Suppressor macrophage treated with lipopolysaccharide for 4 hours (primary cell): Measurements from ENCODE around the gene DIRAS2.
"Not testable (repeated sequence)": the region's sequence is repeated elsewhere in the genome, so short reads cannot be mapped to it uniquely, and the experiment has no call there.

Experiments used
- DNase-seq: peaks from one replicate; pipeline ENCODE4 v3.0.0-alpha.2; 2020

The DIRAS2 gene, protein sequence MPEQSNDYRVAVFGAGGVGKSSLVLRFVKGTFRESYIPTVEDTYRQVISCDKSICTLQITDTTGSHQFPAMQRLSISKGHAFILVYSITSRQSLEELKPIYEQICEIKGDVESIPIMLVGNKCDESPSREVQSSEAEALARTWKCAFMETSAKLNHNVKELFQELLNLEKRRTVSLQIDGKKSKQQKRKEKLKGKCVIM

GRCh38 chr9:90642570-90643539, at the start of gene DIRAS2:
Gene DIRAS2, minus strand, starts transcription at chr9:90642824. Its CDS starts 28,997 bp downstream, at chr9:90613827.
- peak; percentile 47 for DNase-seq

- DNase-seq, result no peak
Observed at GRCh38 chr9:90684736-90685135, 42.1 kb upstream of the DIRAS2 start.

- no peak for DNase-seq
Observed at GRCh38 chr9:90684106-90684505, 41.5 kb upstream of the DIRAS2 start.

DNA sequence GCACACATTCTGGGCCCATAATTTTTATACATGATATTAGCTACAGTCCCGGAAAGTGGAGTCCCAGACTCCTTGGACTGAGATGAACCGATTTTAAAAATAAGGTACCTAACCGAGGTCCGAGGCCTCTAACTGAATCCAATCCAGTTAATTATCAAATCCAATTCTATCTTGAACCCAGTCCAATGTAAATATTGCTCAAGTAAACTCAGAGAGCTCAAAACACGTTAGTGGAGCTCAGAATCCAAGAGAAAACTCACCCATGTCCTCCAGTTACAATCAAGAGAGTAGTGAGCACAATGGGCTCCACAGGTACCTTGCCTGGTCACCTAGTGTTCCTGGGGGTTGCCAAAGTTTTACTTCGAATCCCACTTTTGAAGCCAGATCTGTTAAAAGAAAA, 37.9 kb upstream of the DIRAS2 start:
- no peak for DNase-seq

DNA sequence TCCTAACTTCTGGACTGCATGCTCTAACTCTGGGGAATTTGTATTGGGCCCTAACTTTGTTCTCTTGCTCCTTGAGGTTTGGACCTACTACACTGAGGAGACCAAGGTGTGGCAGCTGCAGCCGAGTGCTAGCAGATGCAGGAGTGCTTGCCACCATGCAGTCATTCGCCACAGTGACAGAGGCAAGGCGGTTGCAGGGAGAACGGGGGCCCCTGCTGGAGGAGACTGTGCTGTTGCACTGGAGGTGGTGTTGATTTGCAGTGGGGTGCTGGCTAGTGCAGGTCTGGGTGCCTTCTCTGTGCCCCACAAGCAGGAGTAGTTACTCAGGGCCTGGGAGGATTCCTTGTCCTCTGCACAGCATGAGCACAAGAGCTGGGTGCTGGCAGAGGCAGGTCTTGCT, 22.4 kb upstream of the DIRAS2 start:
- no peak for DNase-seq

GRCh38 chr9:90659650-90660364, 17.2 kb upstream of the DIRAS2 start:
- peak; percentile 23 for DNase-seq

GRCh38 chr9:90658783-90659182, 16.2 kb upstream of the DIRAS2 start:
- DNase-seq, result no peak

DNA sequence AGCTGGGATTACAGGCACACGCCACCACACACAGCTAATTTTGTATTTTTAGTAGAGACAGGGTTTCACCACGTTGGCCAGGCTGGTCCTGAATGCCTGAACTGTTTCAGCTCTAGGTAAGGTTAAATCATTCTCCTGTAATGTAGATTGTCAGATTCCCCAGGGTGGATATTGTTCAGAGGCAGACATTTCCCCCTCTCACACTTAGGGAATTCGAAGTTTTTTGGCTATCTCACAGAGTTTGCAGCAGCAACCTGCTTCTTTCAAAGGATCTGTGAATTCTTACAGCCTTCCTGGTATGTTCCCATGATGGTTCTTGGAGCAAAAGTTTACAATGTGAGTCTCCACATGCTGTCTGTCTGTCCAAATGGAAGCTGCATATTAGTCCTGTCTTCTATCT, 15.6 kb upstream of the DIRAS2 start:
- no peak for DNase-seq

- not testable (repeated sequence) for DNase-seq
Observed at GRCh38 chr9:90656876-90657275, 14.3 kb upstream of the DIRAS2 start.

- DNase-seq, result no peak
Observed at GRCh38 chr9:90651246-90651645, 8.6 kb upstream of the DIRAS2 start.

DNA sequence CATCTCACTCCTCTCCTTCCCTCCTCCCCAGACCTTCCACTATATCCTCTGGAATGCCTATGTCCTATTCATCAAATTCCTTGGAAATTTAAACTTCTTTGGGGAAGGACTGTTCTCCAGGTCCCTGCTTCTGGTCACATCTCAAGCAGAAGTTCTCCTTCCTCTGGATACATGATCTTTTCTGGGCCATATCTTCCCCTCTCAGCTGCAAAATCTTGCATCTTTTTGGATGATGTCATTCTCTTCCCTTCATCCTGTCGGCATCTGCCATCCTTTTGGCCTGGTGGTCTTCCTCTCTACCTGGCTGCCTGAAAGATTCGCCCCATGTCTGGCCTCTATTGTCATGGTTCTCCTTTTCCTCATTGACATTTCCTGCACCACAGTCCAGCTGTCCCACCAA, 5.2 kb upstream of the DIRAS2 start:
- DNase-seq, result no peak

DNA sequence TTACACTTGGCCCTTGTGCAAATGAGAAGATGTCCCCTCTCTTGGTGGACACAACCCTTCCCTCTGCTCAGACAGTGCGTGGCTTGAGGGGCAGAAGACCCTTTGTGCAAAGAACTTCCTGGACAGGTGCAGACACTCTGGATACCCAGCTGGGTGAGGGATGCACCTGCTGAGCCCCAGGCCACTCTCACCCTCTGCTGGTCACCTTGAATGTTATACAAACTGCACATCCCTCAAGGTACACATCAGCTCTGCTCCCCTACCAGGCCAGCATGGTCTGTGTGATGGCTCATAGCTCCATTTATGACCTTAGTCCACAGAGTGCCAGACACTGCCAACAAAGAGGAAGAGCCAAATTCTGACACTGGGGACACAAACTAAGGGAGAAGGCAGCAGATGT, 3.1 kb upstream of the DIRAS2 start:
- no peak for DNase-seq

DNA sequence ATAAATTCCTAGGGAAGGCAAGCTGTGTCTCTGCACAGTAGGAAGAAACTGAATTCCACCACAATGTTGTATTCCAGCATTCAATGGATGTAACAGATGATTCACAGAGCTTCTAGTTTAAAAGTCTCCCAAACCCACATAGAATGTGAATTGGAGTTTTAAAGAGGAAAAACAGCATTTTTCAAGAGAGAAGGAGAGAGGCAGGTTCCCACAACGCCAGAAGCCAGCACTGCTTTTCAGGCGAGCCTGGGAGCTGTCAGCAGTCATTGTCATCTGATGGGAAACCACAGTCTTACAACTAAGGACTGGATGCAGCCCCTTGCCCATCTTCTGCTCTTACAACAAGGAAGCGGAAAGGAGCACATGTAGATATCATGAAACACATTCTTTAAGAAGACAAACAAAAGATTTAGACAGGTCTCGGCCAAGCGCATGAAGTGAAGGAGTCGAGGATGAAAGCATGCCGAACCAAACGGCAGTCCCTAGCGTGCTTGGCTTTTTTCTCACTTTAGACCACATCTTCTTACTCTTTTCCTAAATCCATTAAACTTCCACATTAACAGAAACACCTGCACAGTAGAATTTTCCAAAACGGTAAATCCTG, 638 bp downstream of the DIRAS2 start:
- no peak for DNase-seq

DNA sequence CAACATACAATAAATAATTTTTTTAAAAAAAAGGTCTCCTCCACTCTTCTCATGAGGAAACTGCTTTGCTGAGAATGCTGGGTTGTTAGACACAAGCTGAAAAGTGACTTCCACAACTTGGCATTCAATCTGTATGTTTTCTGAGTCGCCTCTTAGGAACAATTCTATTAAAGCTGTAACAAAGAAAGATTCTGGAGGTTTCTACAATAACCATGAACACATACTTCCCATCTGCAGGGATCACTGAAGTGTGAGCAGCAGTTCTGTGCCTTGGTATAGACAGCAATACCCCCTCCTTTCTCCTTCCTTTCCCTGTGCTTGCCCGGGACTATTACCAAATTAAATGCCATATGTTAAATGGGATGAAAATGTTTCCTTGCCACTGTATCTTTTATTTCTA, 1.5 kb downstream of the DIRAS2 start:
- no peak for DNase-seq

DNA sequence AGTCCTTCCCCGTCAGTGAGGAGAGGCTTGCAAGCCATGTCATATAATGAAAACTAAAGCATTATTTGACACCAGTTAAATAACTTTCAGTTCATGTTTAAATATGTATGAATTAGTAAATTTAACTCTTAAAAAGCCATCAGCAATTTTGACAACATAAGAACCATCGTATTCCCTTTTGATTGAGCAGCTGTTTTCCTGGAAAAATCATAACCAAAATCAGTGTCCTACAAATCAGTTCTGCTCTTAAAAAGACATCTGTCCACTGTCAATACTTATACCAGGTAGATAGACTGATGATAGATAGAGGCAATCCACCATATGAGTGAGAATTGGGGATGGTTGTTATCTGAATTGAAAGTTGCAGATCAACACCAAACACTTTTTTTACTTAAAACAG, 2.3 kb downstream of the DIRAS2 start:
- no peak for DNase-seq

DNA sequence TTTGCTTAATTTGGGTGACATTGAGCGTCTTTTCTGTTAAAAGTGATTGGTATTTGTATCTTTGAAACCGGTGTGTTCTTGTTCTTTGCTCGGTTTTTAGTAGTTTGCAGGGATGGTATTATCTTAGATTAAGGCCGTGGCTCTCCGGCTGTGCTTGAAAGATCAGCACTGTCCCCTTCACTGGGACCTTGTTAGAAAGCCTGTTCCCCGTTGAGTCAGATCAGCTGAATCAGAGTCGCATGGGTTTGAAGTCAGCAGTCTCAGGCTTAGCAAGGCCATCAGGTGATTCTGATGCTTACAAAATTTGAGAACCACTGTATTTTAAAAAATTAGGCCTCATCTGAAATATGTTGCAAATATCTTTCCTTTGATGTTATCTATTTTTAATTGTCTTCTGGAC, 5.0 kb downstream of the DIRAS2 start:
- peak; percentile 25 for DNase-seq

GRCh38 chr9:90632647-90633207, 9.9 kb downstream of the DIRAS2 start:
- DNase-seq, result no peak

DNA sequence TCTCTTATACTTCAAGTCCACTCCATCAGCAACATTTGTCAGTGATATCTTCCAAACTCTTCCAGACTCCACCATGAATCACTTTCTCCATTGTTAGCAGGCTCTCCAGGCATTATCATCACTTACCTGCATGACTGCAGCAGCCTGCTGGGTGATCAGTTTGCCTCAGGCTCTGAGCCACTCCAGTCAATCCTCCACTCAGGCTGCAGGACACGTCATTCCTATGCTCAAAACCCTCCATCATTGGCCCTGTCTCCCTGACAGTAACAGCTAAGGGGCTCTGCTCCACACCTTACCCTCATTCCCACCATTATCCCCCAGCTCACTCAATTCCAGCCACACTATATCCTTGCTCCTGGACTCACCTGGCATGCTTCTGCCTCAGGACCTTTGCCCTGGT, 10.7 kb downstream of the DIRAS2 start:
- no peak for DNase-seq

- DNase-seq, result no peak
Observed at GRCh38 chr9:90629991-90630390, 12.6 kb downstream of the DIRAS2 start.

DNA sequence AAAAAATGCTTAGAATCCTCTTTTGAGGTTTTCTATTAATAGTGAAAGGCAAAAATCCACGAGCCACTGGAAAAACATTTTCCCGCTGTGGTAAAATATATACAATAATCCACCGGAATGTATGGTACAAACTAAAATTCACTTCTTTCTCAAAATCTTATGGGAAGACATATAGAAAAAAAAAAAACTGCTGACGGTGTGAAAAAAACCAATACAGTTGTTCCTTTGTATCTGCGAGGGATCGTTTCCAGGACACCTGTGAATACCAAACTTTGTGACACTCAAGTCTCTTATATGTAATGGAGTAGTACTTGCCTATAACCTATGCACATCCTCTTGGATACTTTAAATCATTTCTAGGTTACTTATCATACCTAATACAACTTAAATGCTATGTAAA, 13.3 kb downstream of the DIRAS2 start:
- DNase-seq, result no peak

DNA sequence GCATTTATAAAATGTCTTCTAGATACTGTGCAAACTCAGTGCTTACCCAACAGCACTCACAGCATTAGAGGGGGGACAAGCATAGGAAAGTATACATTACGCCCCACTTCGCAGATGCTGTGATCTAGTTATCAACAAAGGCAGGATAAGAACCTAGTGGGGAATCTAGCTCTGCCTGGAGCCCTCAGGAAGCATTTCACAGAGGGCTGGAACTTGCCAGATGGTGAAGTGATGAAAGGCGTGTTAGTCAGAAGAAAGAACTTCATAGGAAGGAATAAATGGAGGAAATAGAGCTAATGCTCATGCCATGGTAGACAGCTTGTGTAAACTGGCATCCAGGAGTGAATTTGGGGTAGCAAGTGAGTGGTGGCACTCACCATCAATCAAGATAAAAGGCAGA, 25.8 kb downstream of the DIRAS2 start:
- DNase-seq, result no peak

GRCh38 chr9:90613502-90613901, 29.1 kb downstream of the DIRAS2 start:
- no peak for DNase-seq

GRCh38 chr9:90612957-90613356, 29.7 kb downstream of the DIRAS2 start:
- no peak for DNase-seq
